WI38 (cell line): ENCODE measurements around the gene CDKAL1.

Experiments
- H3K4me3 ChIP-seq: 2 replicates; pipeline ENCODE4 v1.5.1; 2011; ENCODE audit warnings: low read depth, mild to moderate bottlenecking, control low read depth, low read length
- CTCF ChIP-seq: IDR thresholded peaks from 2 replicates; pipeline ENCODE4 v1.5.1; 2012; ENCODE audit warnings: low read depth, mild to moderate bottlenecking, control low read depth, low read length

The CDKAL1 gene

GRCh38 chr6:20569000-20569610 is 34.8 kb downstream of the CDKAL1 start:
- no peak overlapping the region for H3K4me3 ChIP-seq
- TF ChIP-seq CTCF = no peak

- no peak overlapping the region for H3K4me3 ChIP-seq
- no peak for TF ChIP-seq CTCF
Measured at GRCh38 chr6:20571261-20571660, 37.0 kb downstream of the CDKAL1 start.

- H3K4me3 ChIP-seq = no peak overlapping the region
- TF ChIP-seq CTCF = no peak
Measured at GRCh38 chr6:20572288-20572687, 38.0 kb downstream of the CDKAL1 start.

- no peak overlapping the region for H3K4me3 ChIP-seq
- no peak for TF ChIP-seq CTCF
Measured at GRCh38 chr6:20572940-20573339, 38.7 kb downstream of the CDKAL1 start.

GRCh38 chr6:20574355-20574754 is 40.1 kb downstream of the CDKAL1 start:
- no peak for TF ChIP-seq CTCF
- H3K4me3 ChIP-seq = no peak overlapping the region

- no peak overlapping the region for H3K4me3 ChIP-seq
- no peak for TF ChIP-seq CTCF
Measured at GRCh38 chr6:20575125-20575524, 40.9 kb downstream of the CDKAL1 start.

- no peak overlapping the region for H3K4me3 ChIP-seq
- TF ChIP-seq CTCF = no peak
Measured at GRCh38 chr6:20575704-20576451, 41.6 kb downstream of the CDKAL1 start.
